Liver (tissue), 9 donors: ENCODE data around the gene DDX31. TPM values are rescaled to one million over a fixed set of nuclear protein-coding genes. Genes with fewer than 3 reads are reported as not detected.

Experiments used
- DNase-seq: peaks from one replicate; pipeline ENCODE4 v3.0.0-alpha.2; 2017; ENCODE audit warnings: low spot score
- H3K27ac ChIP-seq, 2 donors: one replicate each; pipeline ENCODE4 v1.7.0; 2013; ENCODE audit warnings: inconsistent platforms in 2 of 2, low read length in 2 of 2, control low read depth in 1 of 2, low read depth in 1 of 2, mild to moderate bottlenecking in 1 of 2
- H3K27me3 ChIP-seq, 4 donors: one replicate each; pipeline versions ENCODE4 v1.6.1 to v1.7.0; 2013; ENCODE audit warnings: low read length in 3 of 4, inconsistent platforms in 1 of 4, mild to moderate bottlenecking in 1 of 4, moderate library complexity in 1 of 4; ENCODE audit not compliant: control insufficient read depth in 4 of 4, insufficient read depth in 4 of 4
- H3K36me3 ChIP-seq, 4 donors: one replicate each; pipeline versions ENCODE4 v1.6.1 to v1.7.0; 2013; ENCODE audit warnings: low read length in 3 of 4, mild to moderate bottlenecking in 3 of 4, low read depth in 1 of 4, moderate library complexity in 1 of 4; ENCODE audit not compliant: control insufficient read depth in 4 of 4, insufficient read depth in 3 of 4
- H3K4me1 ChIP-seq, 4 donors: one replicate each; pipeline versions ENCODE4 v1.6.1 to v1.7.0; 2013; ENCODE audit warnings: low read length in 3 of 4, mild to moderate bottlenecking in 3 of 4, moderate library complexity in 1 of 4; ENCODE audit not compliant: control insufficient read depth in 4 of 4, insufficient read depth in 4 of 4
- H3K4me3 ChIP-seq, 3 donors: one replicate each; pipeline versions ENCODE4 v1.6.1 to v1.7.0; 2013; ENCODE audit warnings: low read length in 3 of 3, control low read depth in 1 of 3, low read depth in 1 of 3, mild to moderate bottlenecking in 1 of 3
- H3K9ac ChIP-seq, 2 donors: one replicate each; pipeline ENCODE4 v1.7.0; 2013; ENCODE audit warnings: low read length in 2 of 2, mild to moderate bottlenecking in 2 of 2, moderate library complexity in 2 of 2, control low read depth in 1 of 2, low read depth in 1 of 2
- H3K9me3 ChIP-seq, 4 donors: one replicate each; pipeline versions ENCODE4 v1.6.1 to v1.7.0; 2013; ENCODE audit warnings: low read length in 3 of 4; ENCODE audit not compliant: control insufficient read depth in 4 of 4
- EGR1 ChIP-seq, 2 donors: IDR thresholded peaks; 2 replicates each; pipeline ENCODE4 v1.6.1; 2016 to 2018; ENCODE audit warnings: antibody characterized with exemption in 2 of 2, low read depth in 2 of 2
- FOXA1 ChIP-seq: IDR thresholded peaks from 2 replicates; pipeline ENCODE4 v1.6.1; 2016; ENCODE audit warnings: antibody characterized with exemption
- FOXA2 ChIP-seq: IDR thresholded peaks from 2 replicates; pipeline ENCODE4 v1.6.1; 2016; ENCODE audit warnings: antibody characterized with exemption
- GABPA ChIP-seq, 2 donors: IDR thresholded peaks in 1 of 2; conservative IDR thresholded peaks in 1 of 2; 2 replicates each; pipeline ENCODE4 v1.6.1; 2016; ENCODE audit warnings: antibody characterized with exemption in 2 of 2, mild to moderate bottlenecking in 1 of 2, moderate library complexity in 1 of 2
- HNF4A ChIP-seq, 2 donors: conservative IDR thresholded peaks; 2 replicates each; pipeline ENCODE4 v1.6.1; 2016; ENCODE audit warnings: antibody characterized with exemption in 2 of 2, mild to moderate bottlenecking in 2 of 2
- HNF4G ChIP-seq: IDR thresholded peaks from 2 replicates; pipeline ENCODE4 v1.6.1; 2016; ENCODE audit warnings: antibody characterized with exemption
- JUND ChIP-seq, 2 donors: IDR thresholded peaks; 2 replicates each; pipeline ENCODE4 v1.6.1; 2016; ENCODE audit warnings: antibody characterized with exemption in 2 of 2
- NR2F2 ChIP-seq: IDR thresholded peaks from 2 replicates; pipeline ENCODE4 v1.6.1; 2016; ENCODE audit warnings: antibody characterized with exemption
- RAD21 ChIP-seq, 2 donors: IDR thresholded peaks; 2 replicates each; pipeline ENCODE4 v1.6.1; 2016; ENCODE audit warnings: antibody characterized with exemption in 2 of 2, mild to moderate bottlenecking in 2 of 2
- RXRA ChIP-seq, 2 donors: IDR thresholded peaks; 2 replicates each; pipeline ENCODE4 v1.6.1; 2017 to 2018; ENCODE audit warnings: antibody characterized with exemption in 2 of 2, mild to moderate bottlenecking in 1 of 2
- SP1 ChIP-seq: IDR thresholded peaks from 2 replicates; pipeline ENCODE4 v1.6.1; 2018; ENCODE audit warnings: antibody characterized with exemption, mild to moderate bottlenecking
- TAF1 ChIP-seq: conservative IDR thresholded peaks from 2 replicates; pipeline ENCODE4 v1.6.1; 2016; ENCODE audit warnings: antibody characterized with exemption, mild to moderate bottlenecking
- YY1 ChIP-seq: IDR thresholded peaks from 2 replicates; pipeline ENCODE4 v1.6.1; 2016; ENCODE audit warnings: antibody characterized with exemption, mild to moderate bottlenecking
- WGBS: extraction: QIAGEN DNeasy Blood & Tissue Kit; methylation state at CpG from one replicate; pipeline ENCODE4 v1.1.7; 2013; 5-methylcytosine and 5-hydroxymethylcytosine counted together
- polyA plus RNA-seq, 2 donors: library from polyadenylated mRNA; stranded (reverse) in 1 of 2; unstranded in 1 of 2; fragments of 200-250 nt in 1 of 2; fragments of >200 nt in 1 of 2; fragmentation: Nextera tagmentation in 1 of 2; extraction: Ambion mirVana in 1 of 2; gene quantifications; one replicate each; pipeline versions ENCODE4 v1.2.1 to v1.2.3, GENCODE V29; 2013 to 2015
- total RNA-seq, 2 donors: library from RNA; depleted of rRNA; stranded (reverse); fragments of >200 nt; gene quantifications; one replicate each; pipeline ENCODE4 v1.2.3, GENCODE V29; 2014
- TF ChIP-seq, protein P1 (sequence below): IDR thresholded peaks from 2 replicates; pipeline ENCODE4 v1.6.1; 2016; ENCODE audit warnings: antibody characterized with exemption
- TF ChIP-seq, protein P2 (sequence below): IDR thresholded peaks from 2 replicates; pipeline ENCODE4 v1.6.1; 2016; ENCODE audit warnings: antibody characterized with exemption
- TF ChIP-seq, protein P3 (sequence below): fragments of 150-350 bp; IDR thresholded peaks from 2 replicates; pipeline ENCODE4 v1.5.1; 2017; ENCODE audit warnings: improper control_type of control experiment, low read depth, low read length; ENCODE audit not compliant: missing input control
- TF ChIP-seq, protein P4 (sequence below): IDR thresholded peaks from 2 replicates; pipeline ENCODE4 v1.6.1; 2016; ENCODE audit warnings: antibody characterized with exemption
- TF ChIP-seq, protein P5 (sequence below): IDR thresholded peaks from 2 replicates; pipeline ENCODE4 v1.6.1; 2016; ENCODE audit warnings: antibody characterized with exemption, mild to moderate bottlenecking
- donor health status: healthy.
- donor health status: healthy.
- donor health status: healthy.
- donor health status: healthy.
- donor health status: healthy.

Gene DDX31
- total and polyA plus RNA-seq, 4 donors: 2.5 to 9.6 (median 4.5) TPM

DNA sequence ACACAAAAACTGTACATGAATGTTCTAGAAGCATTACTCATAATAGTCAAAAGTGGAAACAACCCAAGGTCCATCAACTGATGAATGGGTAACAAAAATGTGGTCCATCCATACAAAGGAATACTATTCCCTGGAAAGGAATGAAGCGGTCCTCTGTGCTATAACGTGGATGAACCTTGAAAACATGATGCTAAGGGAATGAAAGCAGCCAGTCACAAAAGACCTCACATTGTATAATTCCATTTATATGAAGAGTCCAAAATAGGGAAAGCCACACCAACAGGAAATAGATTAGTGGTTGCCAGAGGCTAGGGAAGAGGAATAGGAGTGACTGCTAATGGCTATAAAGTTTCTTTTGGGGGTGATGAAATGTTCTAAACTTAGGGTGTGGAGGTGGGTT, 110.1 kb downstream of the DDX31 start:
- H3K27me3 ChIP-seq: peaks cover 0 to 4% (median 0%) of the 10 kb centered on the region in 4 donors
- no peak overlapping the region for H3K27ac ChIP-seq
- no peaks in the 10 kb centered on the region for H3K36me3 ChIP-seq
- no peaks in the 10 kb centered on the region for H3K9me3 ChIP-seq
- 93% methylated on average over 2 of the region's 2 CpGs for WGBS
- no peak overlapping the region for H3K9ac ChIP-seq
- H3K4me3 ChIP-seq: no peak overlapping the region
- H3K4me1 ChIP-seq: no peaks in the 10 kb centered on the region
- DNase-seq: no peak
- TF ChIP-seq NR2F2: no peak
- no peak for TF ChIP-seq RAD21 (IDR thresholded peaks at IDR 0.05)
- no peak for TF ChIP-seq EGR1 (IDR thresholded peaks at IDR 0.05; ENCODE audit: low read depth in 2 of 2)
- TF ChIP-seq RXRA (IDR thresholded peaks at IDR 0.05): no peak
- no peak for TF ChIP-seq FOXA1
- no peak for TF ChIP-seq GABPA (IDR thresholded peaks at IDR 0.05 in 1 of 2, conservative IDR thresholded peaks at IDR 0.05 in 1 of 2)
- TF ChIP-seq HNF4G: no peak
- TF ChIP-seq YY1: no peak
- no peak for TF ChIP-seq SP1
- TF ChIP-seq, protein P1, sequence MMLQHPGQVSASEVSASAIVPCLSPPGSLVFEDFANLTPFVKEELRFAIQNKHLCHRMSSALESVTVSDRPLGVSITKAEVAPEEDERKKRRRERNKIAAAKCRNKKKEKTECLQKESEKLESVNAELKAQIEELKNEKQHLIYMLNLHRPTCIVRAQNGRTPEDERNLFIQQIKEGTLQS: no peak
- TF ChIP-seq, protein P2, sequence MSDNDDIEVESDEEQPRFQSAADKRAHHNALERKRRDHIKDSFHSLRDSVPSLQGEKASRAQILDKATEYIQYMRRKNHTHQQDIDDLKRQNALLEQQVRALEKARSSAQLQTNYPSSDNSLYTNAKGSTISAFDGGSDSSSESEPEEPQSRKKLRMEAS: no peak
- TF ChIP-seq JUND (IDR thresholded peaks at IDR 0.05): no peak
- TF ChIP-seq TAF1: no peak
- TF ChIP-seq, protein P3, sequence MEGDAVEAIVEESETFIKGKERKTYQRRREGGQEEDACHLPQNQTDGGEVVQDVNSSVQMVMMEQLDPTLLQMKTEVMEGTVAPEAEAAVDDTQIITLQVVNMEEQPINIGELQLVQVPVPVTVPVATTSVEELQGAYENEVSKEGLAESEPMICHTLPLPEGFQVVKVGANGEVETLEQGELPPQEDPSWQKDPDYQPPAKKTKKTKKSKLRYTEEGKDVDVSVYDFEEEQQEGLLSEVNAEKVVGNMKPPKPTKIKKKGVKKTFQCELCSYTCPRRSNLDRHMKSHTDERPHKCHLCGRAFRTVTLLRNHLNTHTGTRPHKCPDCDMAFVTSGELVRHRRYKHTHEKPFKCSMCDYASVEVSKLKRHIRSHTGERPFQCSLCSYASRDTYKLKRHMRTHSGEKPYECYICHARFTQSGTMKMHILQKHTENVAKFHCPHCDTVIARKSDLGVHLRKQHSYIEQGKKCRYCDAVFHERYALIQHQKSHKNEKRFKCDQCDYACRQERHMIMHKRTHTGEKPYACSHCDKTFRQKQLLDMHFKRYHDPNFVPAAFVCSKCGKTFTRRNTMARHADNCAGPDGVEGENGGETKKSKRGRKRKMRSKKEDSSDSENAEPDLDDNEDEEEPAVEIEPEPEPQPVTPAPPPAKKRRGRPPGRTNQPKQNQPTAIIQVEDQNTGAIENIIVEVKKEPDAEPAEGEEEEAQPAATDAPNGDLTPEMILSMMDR: no peak
- TF ChIP-seq FOXA2: no peak
- TF ChIP-seq, protein P4, sequence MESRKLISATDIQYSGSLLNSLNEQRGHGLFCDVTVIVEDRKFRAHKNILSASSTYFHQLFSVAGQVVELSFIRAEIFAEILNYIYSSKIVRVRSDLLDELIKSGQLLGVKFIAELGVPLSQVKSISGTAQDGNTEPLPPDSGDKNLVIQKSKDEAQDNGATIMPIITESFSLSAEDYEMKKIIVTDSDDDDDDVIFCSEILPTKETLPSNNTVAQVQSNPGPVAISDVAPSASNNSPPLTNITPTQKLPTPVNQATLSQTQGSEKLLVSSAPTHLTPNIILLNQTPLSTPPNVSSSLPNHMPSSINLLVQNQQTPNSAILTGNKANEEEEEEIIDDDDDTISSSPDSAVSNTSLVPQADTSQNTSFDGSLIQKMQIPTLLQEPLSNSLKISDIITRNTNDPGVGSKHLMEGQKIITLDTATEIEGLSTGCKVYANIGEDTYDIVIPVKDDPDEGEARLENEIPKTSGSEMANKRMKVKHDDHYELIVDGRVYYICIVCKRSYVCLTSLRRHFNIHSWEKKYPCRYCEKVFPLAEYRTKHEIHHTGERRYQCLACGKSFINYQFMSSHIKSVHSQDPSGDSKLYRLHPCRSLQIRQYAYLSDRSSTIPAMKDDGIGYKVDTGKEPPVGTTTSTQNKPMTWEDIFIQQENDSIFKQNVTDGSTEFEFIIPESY: no peak
- no peak for TF ChIP-seq HNF4A (conservative IDR thresholded peaks at IDR 0.05)

DNA sequence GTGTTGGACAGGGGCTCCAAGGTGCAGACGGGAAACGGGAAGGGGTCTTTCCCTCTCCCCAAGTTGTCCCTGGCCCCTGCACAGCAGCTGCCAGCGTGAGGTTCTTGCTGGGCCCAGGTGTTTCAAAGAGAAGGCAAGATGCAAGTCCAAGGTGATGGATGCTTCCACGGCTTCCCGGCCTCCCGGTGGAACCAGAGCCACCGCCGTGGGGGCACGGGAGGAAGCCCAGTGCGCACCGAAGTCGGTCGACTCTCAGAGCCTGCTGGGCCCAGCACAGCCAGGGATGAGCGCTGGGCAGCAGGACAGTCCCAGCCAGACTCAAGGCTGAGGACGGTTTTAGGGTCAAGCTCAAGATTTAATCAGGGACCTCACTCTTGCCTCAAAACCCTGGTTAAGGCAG, 112.6 kb downstream of the DDX31 start:
- H3K9me3 ChIP-seq: no peaks in the 10 kb centered on the region
- peaks cover 0 to 4% (median 0%) of the 10 kb centered on the region in 4 donors for H3K27me3 ChIP-seq
- TF ChIP-seq EGR1 (IDR thresholded peaks at IDR 0.05; ENCODE audit: low read depth in 2 of 2): no peak
- TF ChIP-seq FOXA1: no peak
- TF ChIP-seq JUND (IDR thresholded peaks at IDR 0.05): no peak
- TF ChIP-seq, protein P4: no peak
- TF ChIP-seq GABPA (IDR thresholded peaks at IDR 0.05 in 1 of 2, conservative IDR thresholded peaks at IDR 0.05 in 1 of 2): no peak
- no peak for TF ChIP-seq RAD21 (IDR thresholded peaks at IDR 0.05)
- no peak for TF ChIP-seq HNF4G
- TF ChIP-seq, protein P5, sequence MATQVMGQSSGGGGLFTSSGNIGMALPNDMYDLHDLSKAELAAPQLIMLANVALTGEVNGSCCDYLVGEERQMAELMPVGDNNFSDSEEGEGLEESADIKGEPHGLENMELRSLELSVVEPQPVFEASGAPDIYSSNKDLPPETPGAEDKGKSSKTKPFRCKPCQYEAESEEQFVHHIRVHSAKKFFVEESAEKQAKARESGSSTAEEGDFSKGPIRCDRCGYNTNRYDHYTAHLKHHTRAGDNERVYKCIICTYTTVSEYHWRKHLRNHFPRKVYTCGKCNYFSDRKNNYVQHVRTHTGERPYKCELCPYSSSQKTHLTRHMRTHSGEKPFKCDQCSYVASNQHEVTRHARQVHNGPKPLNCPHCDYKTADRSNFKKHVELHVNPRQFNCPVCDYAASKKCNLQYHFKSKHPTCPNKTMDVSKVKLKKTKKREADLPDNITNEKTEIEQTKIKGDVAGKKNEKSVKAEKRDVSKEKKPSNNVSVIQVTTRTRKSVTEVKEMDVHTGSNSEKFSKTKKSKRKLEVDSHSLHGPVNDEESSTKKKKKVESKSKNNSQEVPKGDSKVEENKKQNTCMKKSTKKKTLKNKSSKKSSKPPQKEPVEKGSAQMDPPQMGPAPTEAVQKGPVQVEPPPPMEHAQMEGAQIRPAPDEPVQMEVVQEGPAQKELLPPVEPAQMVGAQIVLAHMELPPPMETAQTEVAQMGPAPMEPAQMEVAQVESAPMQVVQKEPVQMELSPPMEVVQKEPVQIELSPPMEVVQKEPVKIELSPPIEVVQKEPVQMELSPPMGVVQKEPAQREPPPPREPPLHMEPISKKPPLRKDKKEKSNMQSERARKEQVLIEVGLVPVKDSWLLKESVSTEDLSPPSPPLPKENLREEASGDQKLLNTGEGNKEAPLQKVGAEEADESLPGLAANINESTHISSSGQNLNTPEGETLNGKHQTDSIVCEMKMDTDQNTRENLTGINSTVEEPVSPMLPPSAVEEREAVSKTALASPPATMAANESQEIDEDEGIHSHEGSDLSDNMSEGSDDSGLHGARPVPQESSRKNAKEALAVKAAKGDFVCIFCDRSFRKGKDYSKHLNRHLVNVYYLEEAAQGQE: no peak
- TF ChIP-seq, protein P2: no peak
- TF ChIP-seq RXRA (IDR thresholded peaks at IDR 0.05): no peak
- no peak for TF ChIP-seq SP1
- TF ChIP-seq HNF4A (conservative IDR thresholded peaks at IDR 0.05): no peak
- TF ChIP-seq FOXA2: no peak
- no peak for TF ChIP-seq YY1
- TF ChIP-seq, protein P3: no peak
- TF ChIP-seq, protein P1: no peak
- no peak overlapping the region for H3K27ac ChIP-seq
- no peak for DNase-seq
- H3K9ac ChIP-seq: no peak overlapping the region
- H3K4me3 ChIP-seq: no peak overlapping the region
- 86% methylated on average over 15 of the region's 15 CpGs for WGBS
- no peaks in the 10 kb centered on the region for H3K36me3 ChIP-seq
- no peaks in the 10 kb centered on the region for H3K4me1 ChIP-seq
